ENCODE measurements around the gene SNRNP35.

SNRNP35 gene

GRCh38 chr12:123516216-123516780, 58.4 kb downstream of the SNRNP35 start:
- H3K4me3 ChIP-seq (ENCODE audit: low read depth, low read length): no peak overlapping the region
- in situ Hi-C loops (cut with HindIII; ENCODE audit: low sequenced_read_pairs): no loop called here
- DNase-seq (ENCODE audit: low read depth, low spot score): peak; percentile 44
- TF ChIP-seq CTCF (IDR thresholded peaks at IDR 0.05; ENCODE audit: low read depth, low read length): peak; percentile 17
